GM12864 (cell line): Measurements from ENCODE around the gene MSI2.

Experiments
- DNase-seq: peaks from one replicate; pipeline ENCODE4 v3.0.0-alpha.2; 2011; ENCODE audit warnings: low read depth
- H3K4me3 ChIP-seq: 2 replicates; pipeline ENCODE4 v1.5.1; 2011; ENCODE audit warnings: mild to moderate bottlenecking, low read depth, low read length, control low read depth
- CTCF ChIP-seq: IDR thresholded peaks from 2 replicates; pipeline ENCODE4 v1.5.1; 2011; ENCODE audit warnings: low read depth, mild to moderate bottlenecking, moderate library complexity, low read length, control low read depth, inconsistent platforms; ENCODE audit errors: missing control alignments

The MSI2 gene

DNA sequence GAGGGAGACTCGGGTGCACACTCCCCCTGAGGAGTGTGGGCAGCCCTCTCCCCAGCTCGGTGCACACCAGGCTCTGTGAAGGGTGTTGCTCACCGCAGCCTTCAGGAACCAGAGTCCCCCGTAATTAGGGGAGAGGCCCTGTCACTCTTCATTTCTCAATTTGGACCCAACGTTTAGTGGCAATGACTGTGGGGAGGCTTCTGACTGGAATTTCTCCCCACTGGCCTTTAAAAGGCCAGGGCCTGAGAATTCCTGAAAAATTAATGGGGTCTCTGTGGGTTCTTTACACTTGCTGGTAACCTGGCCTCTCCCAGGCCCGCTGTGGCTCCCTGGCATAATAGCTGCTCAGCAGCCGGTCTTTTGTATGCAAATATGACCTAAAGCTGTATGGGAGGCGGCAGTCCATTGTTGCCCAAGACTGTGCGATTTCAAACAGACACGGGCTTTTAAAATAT, 209.7 kb downstream of the MSI2 start:
- H3K4me3 ChIP-seq, result no peak overlapping the region
- TF ChIP-seq CTCF, result no peak
- no peak for DNase-seq

GRCh38 chr17:57466521-57466920, 210.2 kb downstream of the MSI2 start:
- H3K4me3 ChIP-seq, result no peak overlapping the region
- no peak for TF ChIP-seq CTCF
- DNase-seq, result no peak

- H3K4me3 ChIP-seq, result no peak overlapping the region
- no peak for TF ChIP-seq CTCF
- DNase-seq, result no peak
Measured at GRCh38 chr17:57467226-57467625, 210.9 kb downstream of the MSI2 start.

- no peak overlapping the region for H3K4me3 ChIP-seq
- TF ChIP-seq CTCF, result no peak
- DNase-seq, result no peak
Measured at GRCh38 chr17:57467801-57468200, 211.5 kb downstream of the MSI2 start.

- no peak for DNase-seq
- TF ChIP-seq CTCF, result no peak
- no peak overlapping the region for H3K4me3 ChIP-seq
Measured at GRCh38 chr17:57468932-57469775, 212.8 kb downstream of the MSI2 start.

DNA sequence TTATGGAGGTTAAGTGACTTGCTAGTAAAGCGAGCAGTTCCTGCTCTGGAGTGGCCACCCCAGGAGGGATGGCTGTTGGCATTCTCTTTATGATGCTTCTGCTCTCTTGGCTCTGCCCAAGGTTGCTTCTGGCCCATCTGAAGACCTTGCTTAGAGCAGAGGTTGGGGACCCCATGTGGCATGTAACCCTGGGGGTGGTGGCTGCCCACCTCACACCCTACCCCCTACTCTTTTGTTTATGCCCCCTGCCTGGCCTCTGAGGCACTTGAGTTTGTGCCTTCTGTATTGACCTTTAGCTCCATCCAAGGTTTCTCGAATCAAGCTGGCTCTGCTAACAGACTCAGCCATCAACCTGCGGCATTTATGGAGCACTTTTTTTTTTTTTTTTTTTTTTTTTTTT, 214.6 kb downstream of the MSI2 start:
- no peak for TF ChIP-seq CTCF
- no peak overlapping the region for H3K4me3 ChIP-seq
- no peak for DNase-seq

- H3K4me3 ChIP-seq, result no peak overlapping the region
- no peak for DNase-seq
- no peak for TF ChIP-seq CTCF
Measured at GRCh38 chr17:57471868-57472368, 215.6 kb downstream of the MSI2 start.
